ENCODE measurements around the gene RGS6.

The RGS6 gene

GRCh38 chr14:71947947-71948500 lies 15.8 kb downstream of the RGS6 start:
- no peak for FAIRE-seq

DNA sequence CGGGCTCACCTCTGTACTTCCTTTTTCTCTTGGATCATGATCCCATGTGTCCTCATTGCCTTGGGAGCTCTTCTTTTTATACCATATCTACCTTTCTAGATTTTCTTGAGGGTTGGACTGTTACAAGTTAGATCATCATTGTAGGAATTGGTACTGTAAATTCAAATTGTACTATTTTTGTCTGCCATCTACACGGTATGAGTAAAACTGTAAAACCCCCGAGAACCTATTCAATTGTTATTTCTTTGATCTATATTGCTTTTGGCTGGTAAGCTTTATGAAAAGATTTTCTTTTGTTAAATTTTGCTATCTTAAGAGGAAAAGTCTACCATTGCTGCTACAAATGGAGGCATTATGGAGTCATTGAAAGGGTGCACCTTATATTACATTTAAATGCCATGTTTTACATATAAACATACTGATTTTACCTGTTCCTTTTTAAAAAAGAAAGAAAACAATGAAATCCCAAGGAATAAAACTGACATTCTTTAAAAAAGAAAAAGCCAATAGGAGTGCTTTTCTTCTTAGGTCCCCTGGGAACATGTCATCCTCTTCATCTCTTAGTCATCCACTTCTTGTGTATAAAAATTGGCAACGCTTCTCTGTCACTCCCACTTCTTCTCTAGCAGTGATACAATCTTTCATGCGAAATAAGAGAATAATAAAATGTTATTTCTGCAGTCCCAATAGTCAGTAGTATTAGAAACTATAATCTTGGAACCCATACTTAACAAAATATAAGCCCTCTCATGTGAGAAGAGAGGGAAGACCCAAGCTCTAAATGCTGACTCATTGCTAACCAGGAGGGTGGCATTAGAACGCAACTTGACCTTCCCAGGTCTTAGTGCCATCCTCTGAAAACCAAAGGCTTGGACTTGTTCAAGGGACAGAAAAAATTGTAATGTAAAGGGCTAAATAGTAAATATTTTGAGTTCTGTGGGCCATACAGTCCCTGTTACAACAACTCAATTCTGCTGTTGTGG lies 20.4 kb downstream of the RGS6 start:
- no peak for FAIRE-seq

DNA sequence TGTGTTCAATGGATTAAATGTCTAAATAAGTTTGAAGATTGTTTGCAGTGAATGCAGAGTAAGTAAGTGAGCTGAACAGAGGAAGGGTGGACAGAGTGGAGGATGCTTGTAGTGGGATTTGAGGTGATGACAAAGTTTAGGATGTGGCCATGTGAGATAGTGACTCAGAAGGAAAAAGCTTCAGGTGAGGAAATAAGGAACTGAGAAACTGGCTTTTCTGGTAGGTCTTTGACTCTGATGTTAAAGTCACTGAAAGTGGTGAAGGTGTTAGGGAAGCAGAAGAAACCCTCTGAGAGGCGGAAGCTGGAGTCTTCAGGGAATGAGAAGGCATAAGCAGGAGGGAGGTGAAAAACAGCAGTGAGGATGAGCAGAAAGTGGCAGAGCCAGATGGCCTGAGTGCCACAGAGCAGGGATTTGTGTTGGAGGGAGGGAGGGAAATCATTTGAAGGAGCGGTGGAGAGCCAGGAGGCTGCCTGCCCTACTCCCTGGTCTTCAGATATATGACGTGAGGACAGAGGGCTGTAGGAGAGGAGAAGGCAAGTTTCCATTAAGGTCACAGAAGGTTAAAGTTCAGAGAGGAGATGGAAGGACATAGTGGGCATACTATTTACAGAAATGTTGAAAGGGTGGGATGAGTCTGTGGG lies 24.8 kb downstream of the RGS6 start:
- no peak for FAIRE-seq

GRCh38 chr14:71959055-71959454 lies 26.8 kb downstream of the RGS6 start:
- FAIRE-seq, result no peak

GRCh38 chr14:71960494-71961353 lies 28.5 kb downstream of the RGS6 start:
- no peak for FAIRE-seq

DNA sequence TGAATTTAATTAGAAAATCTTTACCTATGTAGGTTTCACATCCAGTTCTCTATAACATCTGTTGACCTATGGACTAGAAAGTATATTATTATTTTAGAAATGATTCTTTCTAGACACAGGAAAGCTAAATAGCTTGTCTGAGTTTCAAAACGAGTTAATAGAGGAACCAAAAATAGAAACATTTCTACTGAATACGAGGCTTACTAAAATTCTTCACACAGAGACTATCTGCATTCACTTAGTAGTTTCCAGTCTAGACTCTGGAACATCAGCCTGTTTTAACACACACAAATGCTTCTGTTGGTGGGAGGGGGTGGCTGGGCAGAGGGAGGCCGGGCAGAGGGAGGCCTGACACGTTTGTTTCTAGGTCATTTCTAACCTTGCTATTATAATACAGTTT lies 29.7 kb downstream of the RGS6 start:
- FAIRE-seq, result no peak

- no peak for FAIRE-seq
Measured at GRCh38 chr14:71964716-71965115, 32.5 kb downstream of the RGS6 start.

DNA sequence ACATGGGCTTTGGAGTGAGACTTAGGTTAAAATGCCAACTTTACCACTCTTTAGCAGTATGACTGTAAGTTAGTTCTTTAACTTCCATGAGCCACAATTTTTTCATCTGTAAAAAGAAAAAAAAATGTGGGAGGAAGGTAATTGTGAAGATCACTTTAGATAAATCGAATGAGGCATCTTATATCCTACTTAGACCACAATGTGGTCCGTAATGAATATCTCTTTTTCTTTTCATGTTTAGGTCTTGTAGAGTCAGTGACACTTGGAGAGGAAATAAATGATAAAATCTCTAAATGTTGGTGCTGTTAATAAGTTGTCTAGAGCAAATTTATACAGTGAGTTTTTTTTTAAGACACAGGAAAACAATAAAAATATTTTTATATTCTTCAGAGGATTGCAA lies 34.3 kb downstream of the RGS6 start:
- FAIRE-seq, result no peak

- FAIRE-seq, result no peak
Measured at GRCh38 chr14:71967704-71968103, 35.5 kb downstream of the RGS6 start.

DNA sequence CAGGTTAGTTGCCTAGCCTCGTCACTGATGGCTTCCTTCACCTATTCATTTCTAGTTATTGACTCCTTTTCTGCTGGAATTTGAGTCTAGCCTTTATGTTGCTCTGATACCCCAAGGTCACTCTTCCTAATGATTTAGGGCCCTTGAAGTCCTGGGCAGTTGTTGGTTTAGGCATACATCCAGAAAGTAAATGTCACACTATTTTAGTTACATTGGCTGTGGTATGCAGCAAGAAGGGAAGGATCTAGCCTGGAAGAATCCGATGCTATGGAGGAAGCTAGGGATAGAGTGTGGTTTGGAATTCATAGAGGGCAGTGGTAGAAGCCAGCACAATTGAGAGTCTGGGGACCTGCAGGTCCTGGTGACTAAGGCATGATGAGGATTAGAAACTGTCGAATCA lies 38.0 kb downstream of the RGS6 start:
- FAIRE-seq, result no peak

DNA sequence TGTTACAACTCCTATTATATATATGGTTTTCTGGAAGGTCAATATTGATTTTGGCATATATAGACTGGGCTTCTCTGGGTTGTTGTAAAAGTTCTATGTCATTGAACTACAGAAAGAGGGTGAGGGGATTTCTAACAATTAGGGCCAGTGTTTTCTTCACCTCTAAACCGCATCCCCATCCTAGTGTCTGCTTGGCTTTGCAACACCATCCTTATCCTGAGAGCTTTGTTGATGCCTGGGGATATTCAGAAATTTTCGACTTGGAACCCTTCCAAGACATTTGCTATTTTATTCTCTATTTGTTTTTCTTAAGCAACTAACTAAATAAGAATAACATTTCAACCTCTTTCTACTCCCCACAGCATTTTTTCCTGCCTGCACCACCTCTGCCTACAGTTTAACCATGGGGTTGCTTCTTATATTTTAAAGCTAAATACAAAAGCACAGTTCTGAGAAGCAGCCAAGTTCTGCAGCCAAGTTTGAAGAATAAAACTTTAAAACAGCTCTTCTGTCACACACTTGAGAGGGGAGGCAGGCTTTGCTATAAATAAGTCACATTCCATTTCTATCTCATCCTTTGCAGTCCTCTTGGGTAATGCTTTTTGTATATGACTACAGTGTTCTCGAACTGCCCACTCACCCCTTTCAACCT lies 53.4 kb downstream of the RGS6 start:
- no peak for FAIRE-seq

DNA sequence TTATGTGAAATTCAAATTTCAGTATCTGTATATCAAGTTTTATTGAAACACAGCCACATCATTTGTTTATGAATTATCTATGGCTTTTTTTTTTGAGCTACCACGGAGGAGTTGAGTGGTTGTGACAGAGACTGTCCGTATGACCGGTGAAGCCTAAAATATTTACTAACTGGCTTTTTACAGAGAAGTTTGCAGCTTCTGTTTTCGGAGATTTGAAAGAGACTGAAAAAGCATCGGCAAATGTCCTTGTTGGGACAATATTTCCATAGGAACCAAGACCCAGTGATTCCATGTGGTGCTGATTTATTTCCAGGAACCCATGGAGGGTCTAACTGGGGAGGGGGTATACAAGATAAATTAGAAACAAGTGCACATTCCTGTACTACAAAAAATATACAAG lies 56.2 kb downstream of the RGS6 start:
- no peak for FAIRE-seq

DNA sequence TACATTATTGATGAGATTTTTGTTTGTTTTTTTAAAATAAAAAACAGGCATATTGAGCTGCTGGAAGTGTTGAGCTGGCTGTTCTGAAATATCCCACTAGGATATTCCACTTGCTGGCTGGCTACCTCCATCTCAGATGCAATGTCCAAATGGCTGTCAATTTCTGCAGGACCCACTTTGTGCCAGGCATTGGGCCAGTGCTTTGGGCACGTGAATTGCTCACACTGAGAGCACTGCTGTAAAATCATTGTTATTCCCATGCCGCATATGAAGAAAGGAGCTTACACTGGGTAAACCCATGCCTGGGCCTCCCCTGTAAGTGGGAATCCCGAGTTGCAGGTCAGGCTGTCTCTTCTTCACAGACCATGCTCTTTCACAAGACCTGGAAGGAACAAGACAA lies 56.7 kb downstream of the RGS6 start:
- no peak for FAIRE-seq

DNA sequence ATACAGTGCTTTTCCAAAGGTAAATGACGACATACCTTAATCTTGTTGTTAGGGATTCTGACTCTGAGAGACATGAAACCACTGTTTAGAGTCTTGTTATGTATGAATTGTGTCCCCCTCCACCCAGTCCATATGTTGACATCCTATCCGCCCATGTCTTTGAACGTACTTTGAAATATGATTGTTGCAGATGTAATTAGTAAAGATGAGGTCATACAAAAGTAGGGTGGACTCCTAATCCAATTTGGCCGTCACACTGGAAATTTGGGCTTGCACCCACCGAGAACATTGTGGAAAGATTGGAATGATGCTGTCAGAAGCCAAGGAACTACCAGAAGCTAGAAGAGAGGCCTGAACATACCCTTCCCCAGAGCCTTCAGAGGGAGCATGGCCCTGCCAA lies 62.2 kb downstream of the RGS6 start:
- no peak for FAIRE-seq

DNA sequence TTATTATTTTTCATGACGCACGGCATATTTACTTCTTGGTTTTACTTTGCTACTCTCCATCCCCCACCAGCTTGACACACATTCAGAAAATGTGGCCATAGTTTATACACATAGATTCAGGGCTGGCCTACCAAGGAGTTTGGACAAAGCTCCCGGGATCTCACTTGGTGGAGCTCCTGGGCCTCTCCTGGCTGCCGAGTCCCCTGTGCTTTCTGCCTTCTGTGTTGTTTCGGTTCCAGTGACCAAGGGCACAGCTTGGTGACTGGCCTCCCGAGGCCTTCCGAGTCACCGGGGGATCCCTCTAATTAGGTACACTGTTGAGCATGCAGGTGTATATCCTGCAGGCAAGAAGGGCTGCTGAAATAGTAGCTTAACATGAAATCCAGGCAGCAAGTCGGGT lies 63.5 kb downstream of the RGS6 start:
- no peak for FAIRE-seq

- FAIRE-seq, result no peak
Measured at GRCh38 chr14:71996610-71997009, 64.4 kb downstream of the RGS6 start.

DNA sequence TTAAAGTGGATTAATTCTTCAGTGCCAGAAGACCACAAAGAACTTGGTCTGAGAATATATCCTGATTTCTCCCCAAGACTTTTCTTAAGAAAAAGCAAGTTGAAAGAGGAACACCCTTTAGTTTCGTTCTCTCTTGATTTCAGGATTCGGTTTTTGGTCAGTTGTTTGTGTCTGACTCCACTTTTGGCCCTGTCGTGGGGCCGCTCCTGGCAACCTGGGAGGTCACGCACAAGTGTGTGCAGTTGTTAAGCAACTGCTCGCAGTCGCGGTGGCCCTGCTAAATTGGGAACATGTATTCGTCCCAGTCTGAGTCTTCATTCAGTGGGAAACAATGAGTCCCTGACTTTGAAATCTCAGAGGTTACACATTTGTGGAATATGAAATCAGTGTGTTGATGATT lies 68.7 kb downstream of the RGS6 start:
- no peak for FAIRE-seq

DNA sequence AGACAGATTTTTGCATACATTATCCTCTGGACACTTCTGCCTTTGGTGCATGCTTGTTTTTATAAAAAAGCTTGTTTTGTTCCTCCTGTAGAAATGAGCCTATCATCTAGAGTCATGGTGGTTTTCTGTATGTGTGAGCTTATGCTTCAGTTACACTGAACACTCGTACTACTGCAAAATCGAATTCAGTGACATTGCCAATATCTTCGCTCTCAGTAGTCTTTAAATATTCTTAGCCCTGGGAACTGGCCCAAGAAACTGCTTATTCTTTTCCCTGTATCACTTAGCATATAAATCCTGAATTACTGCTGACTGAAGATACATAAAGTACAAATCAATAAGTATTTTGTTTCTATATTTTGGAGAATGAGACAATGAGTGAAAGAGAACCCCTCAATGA lies 70.5 kb downstream of the RGS6 start:
- FAIRE-seq, result no peak

- no peak for FAIRE-seq
Measured at GRCh38 chr14:72008666-72009065, 76.4 kb downstream of the RGS6 start.

DNA sequence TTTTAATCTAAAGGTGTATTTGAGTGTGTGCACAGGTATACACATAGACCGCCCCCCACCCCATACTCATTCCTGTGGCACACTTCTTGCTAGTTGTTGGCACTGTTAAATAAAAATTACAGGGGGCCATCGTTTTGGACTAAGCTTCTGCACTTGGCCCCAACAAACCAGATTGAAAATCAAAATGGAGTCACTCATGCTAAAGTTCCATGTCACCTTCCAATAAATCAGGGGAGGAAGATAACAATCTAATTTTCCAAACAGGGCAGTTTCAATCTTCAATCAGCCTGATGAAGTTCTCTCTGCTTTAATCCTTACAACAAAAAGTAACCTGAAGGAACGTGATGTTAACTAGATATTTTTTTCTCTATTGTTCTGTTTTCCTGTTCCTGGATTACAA lies 78.2 kb downstream of the RGS6 start:
- no peak for FAIRE-seq

DNA sequence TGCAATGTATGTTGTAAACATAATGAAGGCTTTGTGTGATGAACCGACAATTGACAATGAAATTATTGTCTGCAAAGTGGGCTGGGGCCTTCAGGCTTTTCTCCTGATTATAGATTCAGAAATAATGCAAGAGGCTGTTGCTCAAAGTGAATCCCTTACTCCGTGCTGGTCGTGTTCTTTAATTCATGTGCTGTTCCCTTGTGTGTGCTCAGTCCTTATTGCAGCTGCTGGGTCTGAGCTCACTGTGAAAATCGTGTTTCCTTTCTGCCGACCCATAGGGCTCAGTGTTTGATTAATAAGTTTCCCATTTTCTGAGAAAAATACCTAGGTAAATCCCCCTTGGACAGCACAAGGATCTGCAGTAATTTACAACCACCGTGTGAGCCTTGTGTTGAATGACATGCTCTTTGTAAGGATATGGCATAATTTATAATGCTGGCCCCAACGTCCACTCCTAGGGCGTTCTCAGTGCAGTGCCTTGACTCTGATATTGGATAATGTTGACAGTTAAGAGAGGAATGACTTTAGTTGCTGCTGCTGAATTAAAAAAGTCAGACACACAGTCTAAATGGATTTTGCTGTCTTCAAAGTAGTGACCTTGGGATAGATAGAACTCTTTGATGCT lies 81.6 kb downstream of the RGS6 start:
- no peak for FAIRE-seq

DNA sequence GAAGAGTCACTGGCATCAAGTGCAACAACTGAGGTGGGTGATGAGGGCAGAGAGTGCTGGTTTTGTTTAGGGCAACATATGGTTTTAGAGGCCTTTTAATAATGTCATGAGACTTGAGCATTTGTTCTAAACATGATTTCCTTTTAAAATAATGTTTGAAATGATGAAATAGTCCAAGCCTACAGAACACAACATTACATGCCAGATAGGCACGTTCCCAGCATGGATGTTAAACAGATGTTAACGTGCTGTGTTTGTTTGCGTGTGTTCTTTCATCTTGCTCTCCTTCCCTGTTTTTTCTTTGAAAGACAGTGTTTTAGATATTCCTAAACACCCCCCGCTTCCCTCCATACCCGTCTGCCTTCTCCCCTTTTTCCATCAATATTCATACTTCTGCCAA lies 82.3 kb downstream of the RGS6 start:
- no peak for FAIRE-seq

Measured in TTC549 (cell line).